ENCODE results near the gene SEC14L1.

DNA sequence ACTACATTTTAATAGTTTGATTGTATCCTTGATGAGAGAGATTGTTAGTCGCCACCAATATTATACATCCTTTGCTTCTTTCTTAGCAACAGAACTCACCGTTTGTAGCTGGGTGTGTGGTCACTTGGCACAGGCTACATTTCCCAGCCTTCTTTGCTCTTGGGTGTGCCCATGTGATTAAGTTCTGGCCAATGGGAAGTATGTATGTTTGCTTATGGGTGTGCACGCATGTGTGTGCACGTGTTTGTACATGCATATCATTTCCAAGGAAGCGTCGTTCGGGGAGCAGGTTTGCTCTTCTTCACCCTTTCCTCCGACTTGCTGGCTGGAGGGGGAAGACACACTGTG is 4.4 kb upstream of the SEC14L1 start:
- TF ChIP-seq, protein P1, sequence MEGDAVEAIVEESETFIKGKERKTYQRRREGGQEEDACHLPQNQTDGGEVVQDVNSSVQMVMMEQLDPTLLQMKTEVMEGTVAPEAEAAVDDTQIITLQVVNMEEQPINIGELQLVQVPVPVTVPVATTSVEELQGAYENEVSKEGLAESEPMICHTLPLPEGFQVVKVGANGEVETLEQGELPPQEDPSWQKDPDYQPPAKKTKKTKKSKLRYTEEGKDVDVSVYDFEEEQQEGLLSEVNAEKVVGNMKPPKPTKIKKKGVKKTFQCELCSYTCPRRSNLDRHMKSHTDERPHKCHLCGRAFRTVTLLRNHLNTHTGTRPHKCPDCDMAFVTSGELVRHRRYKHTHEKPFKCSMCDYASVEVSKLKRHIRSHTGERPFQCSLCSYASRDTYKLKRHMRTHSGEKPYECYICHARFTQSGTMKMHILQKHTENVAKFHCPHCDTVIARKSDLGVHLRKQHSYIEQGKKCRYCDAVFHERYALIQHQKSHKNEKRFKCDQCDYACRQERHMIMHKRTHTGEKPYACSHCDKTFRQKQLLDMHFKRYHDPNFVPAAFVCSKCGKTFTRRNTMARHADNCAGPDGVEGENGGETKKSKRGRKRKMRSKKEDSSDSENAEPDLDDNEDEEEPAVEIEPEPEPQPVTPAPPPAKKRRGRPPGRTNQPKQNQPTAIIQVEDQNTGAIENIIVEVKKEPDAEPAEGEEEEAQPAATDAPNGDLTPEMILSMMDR (IDR thresholded peaks at IDR 0.05), result no peak
- TF ChIP-seq EP300 (IDR thresholded peaks at IDR 0.05) (no peak), POLR2A (IDR thresholded peaks at IDR 0.05) (no peak)
